T-cell (primary cell): ENCODE results near the gene SETD2. TPM values are rescaled to one million over a fixed set of nuclear protein-coding genes. Genes with fewer than 3 reads are reported as not detected.
A peak's percentile ranks its signal among the peaks of the same experiment; 100 is the strongest.

Experiments
- ATAC-seq, 4 experiments: fragments of 200-7000 bp in 3 of 4; fragments of 150-1000 bp in 1 of 4; cut with Tn5 transposase; replicated peaks in 1 of 4; 1 replicate in 3 of 4; 2 replicates in 1 of 4; pipeline ENCODE4 v1.10.0; 2021; ENCODE audit warnings: moderate library complexity in 3 of 4, mild to moderate bottlenecking in 2 of 4, moderate number of reproducible peaks in 1 of 4
- CTCF ChIA-PET, 2 donors: fragments of 300-600 bp; sonication (Branson Sonifier 250); formaldehyde crosslinking; loops; one replicate each; lab custom pipeline; 2022; ENCODE audit warnings: antibody characterized with exemption in 2 of 2; lab: Charles Lee
- POLR2A ChIA-PET, 2 donors: fragments of 300-600 bp; sonication (Branson Sonifier 250); formaldehyde crosslinking; loops; one replicate each; lab custom pipeline; 2022; ENCODE audit warnings: antibody characterized with exemption in 2 of 2; lab: Charles Lee
- DNase-seq, 35 experiments: peaks; one replicate each; pipeline versions ENCODE4 v3.0.0 to v3.0.0-alpha.2; 2013 to 2023
- H3K27ac ChIP-seq: one replicate; pipeline ENCODE4 v1.5.1; 2013; ENCODE audit warnings: low read length
- H3K27me3 ChIP-seq, 2 experiments: replicated peaks in 1 of 2; 1 replicate in 1 of 2; 2 replicates in 1 of 2; pipeline versions ENCODE4 v1.6.1 to v1.7.0; 2013; ENCODE audit warnings: low read length in 1 of 2, mixed read lengths in 1 of 2; ENCODE audit not compliant: control insufficient read depth in 2 of 2, insufficient read depth in 2 of 2; ENCODE audit errors: extremely low read depth in 1 of 2
- H3K36me3 ChIP-seq, 2 donors: 1 replicate in 1 of 2; 2 replicates in 1 of 2; pipeline versions ENCODE4 v1.6.1 to v1.7.0; 2013; ENCODE audit warnings: low read length in 1 of 2; ENCODE audit not compliant: control insufficient read depth in 2 of 2, insufficient read depth in 1 of 2; ENCODE audit errors: extremely low read depth in 1 of 2
- H3K4me1 ChIP-seq, 2 experiments: 1 replicate in 1 of 2; 2 replicates in 1 of 2; pipeline versions ENCODE4 v1.6.1 to v1.7.0; 2013; ENCODE audit warnings: low read length in 2 of 2, mixed read lengths in 1 of 2; ENCODE audit not compliant: insufficient read depth in 2 of 2, control insufficient read depth in 1 of 2; ENCODE audit errors: extremely low read depth in 1 of 2
- H3K4me3 ChIP-seq, 2 donors: 1 replicate in 1 of 2; 2 replicates in 1 of 2; pipeline versions ENCODE4 v1.5.1 to v1.7.0; 2013; ENCODE audit warnings: mild to moderate bottlenecking in 2 of 2, low read length in 1 of 2, moderate library complexity in 1 of 2; ENCODE audit not compliant: control insufficient read depth in 1 of 2; ENCODE audit errors: extremely low read depth in 1 of 2
- H3K9me3 ChIP-seq: 2 replicates; pipeline ENCODE4 v1.7.0; 2013
- H3K27ac Mint-ChIP-seq, 2 donors: one replicate each; pipeline ENCODE4 v1.8.0; 2020 to 2021; ENCODE audit warnings: mild to moderate bottlenecking in 2 of 2, mixed read lengths in 2 of 2
- H3K27me3 Mint-ChIP-seq, 2 donors: one replicate each; pipeline ENCODE4 v1.8.0; 2021 to 2022; ENCODE audit warnings: mixed read lengths in 2 of 2
- H3K36me3 Mint-ChIP-seq: one replicate; pipeline ENCODE4 v1.8.0; 2021; ENCODE audit warnings: mixed read lengths
- H3K4me1 Mint-ChIP-seq, 3 donors: one replicate each; pipeline ENCODE4 v1.8.0; 2020 to 2022; ENCODE audit warnings: mixed read lengths in 3 of 3, mild to moderate bottlenecking in 1 of 3
- H3K4me3 Mint-ChIP-seq, 3 donors: one replicate each; pipeline ENCODE4 v1.8.0; 2020 to 2022; ENCODE audit warnings: mild to moderate bottlenecking in 3 of 3, mixed read lengths in 3 of 3, moderate library complexity in 3 of 3
- H3K9me3 Mint-ChIP-seq, 3 donors: one replicate each; pipeline ENCODE4 v1.8.0; 2020 to 2022; ENCODE audit warnings: mixed read lengths in 3 of 3
- WGBS: methylation state at CpG from one replicate; pipeline ENCODE4 v1.1.5; 2013; ENCODE audit warnings: missing lambda C conversion rate; ENCODE audit not compliant: insufficient coverage; 5-methylcytosine and 5-hydroxymethylcytosine counted together
- total RNA-seq, 35 experiments: library from RNA in 6 of 35; stranded (reverse) in 6 of 35; fragments of 120-200 nt in 1 of 35; gene quantifications; one replicate each; pipeline versions ENCODE4 v1.2.1 to v1.2.4 and lab custom pipeline; 2013 to 2026

Gene SETD2
- total RNA-seq, 5 donors from 2014 or later (not counting 1 experiment from before 2014, with no cell fraction given) = 58.1 to 84.6 (median 63.9) TPM

DNA sequence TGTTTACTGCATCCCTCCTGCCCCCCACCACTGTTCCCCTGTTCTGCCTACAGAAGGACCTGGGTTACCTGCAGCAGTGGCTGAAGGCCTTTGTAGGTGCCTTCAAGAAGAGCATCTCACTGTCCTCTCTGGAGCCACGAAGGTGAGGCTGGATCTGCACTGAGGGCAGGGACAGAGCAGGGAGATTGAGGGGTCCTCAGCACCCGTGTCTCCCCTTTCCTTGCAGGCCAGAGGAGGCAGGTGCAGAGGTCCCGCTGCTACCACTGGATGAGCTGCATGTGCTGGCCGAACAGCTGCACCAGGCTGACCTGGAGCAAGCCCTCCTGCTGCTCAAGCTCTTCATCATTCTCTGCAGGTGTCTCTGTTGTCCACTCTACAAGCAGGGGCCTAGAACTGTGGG, 175.3 kb downstream of the SETD2 start:
- WGBS = 100% methylated on average over 2 of the region's 4 CpGs
- no peaks in the 10 kb centered on the region for H3K9me3 ChIP-seq
- H3K27me3 ChIP-seq = no peaks in the 10 kb centered on the region
- Mint-ChIP-seq H3K4me3 (peak overlapping the region in 1 of 3 donors; percentile 67), H3K36me3 (peaks cover 19% of the 10 kb centered on the region), H3K9me3 (no peaks in the 10 kb centered on the region), H3K27ac (peak overlapping the region; percentile 78 to 95), H3K27me3 (no peaks in the 10 kb centered on the region), H3K4me1 (peaks cover 67 to 79% (median 68%) of the 10 kb centered on the region in 3 donors)
- peaks cover 0 to 36% of the 10 kb centered on the region in 2 donors for H3K36me3 ChIP-seq
- peaks cover 22 to 84% of the 10 kb centered on the region in 2 experiments for H3K4me1 ChIP-seq
- peak overlapping the region in 1 of 2 donors; percentile 48 for H3K4me3 ChIP-seq
- CTCF ChIA-PET = interaction anchor here in 1 of 2 donors (0.5 kb wide), 1 partner anchor 35 kb away, joined by 3 read pairs; no protein-coding TSS in a partner anchor
- ATAC-seq = no peak
- H3K27ac ChIP-seq = peak overlapping the region; percentile 65
- no peak for DNase-seq
- POLR2A ChIA-PET = no interaction called here

- 1% methylated on average over 12 of the region's 16 CpGs for WGBS
- Histone ChIP-seq H3K36me3 (peaks cover 0 to 36% of the 10 kb centered on the region in 2 donors), H3K27me3 (no peaks in the 10 kb centered on the region), H3K4me3 (peak overlapping the region; percentile 48), H3K27ac (peak overlapping the region; percentile 65), H3K4me1 (peaks cover 22 to 91% of the 10 kb centered on the region in 2 experiments), H3K9me3 (no peaks in the 10 kb centered on the region)
- peak overlapping the region; percentile 91 to 95 for H3K27ac Mint-ChIP-seq
- H3K9me3 Mint-ChIP-seq = no peaks in the 10 kb centered on the region
- ATAC-seq = peak; percentile 97 to 98 (median 98)
- ChIA-PET POLR2A (no interaction called here), CTCF (no interaction called here)
- peak overlapping the region; percentile 66 to 73 (median 67) for H3K4me3 Mint-ChIP-seq
- peaks cover 19% of the 10 kb centered on the region for H3K36me3 Mint-ChIP-seq
- peaks cover 68 to 82% (median 71%) of the 10 kb centered on the region in 3 donors for H3K4me1 Mint-ChIP-seq
- no peaks in the 10 kb centered on the region for H3K27me3 Mint-ChIP-seq
- DNase-seq = peak; percentile 82 to 94 (median 88)
Observed at GRCh38 chr3:46987743-46988401, 176.0 kb downstream of the SETD2 start.

- Histone ChIP-seq H3K36me3 (peaks cover 0 to 33% of the 10 kb centered on the region in 2 donors), H3K27ac (peak overlapping the region; percentile 65), H3K4me3 (peak overlapping the region; percentile 48), H3K4me1 (peaks cover 22 to 96% of the 10 kb centered on the region in 2 experiments), H3K27me3 (no peaks in the 10 kb centered on the region), H3K9me3 (no peaks in the 10 kb centered on the region)
- peak overlapping the region; percentile 91 to 95 for H3K27ac Mint-ChIP-seq
- POLR2A ChIA-PET = no interaction called here
- H3K27me3 Mint-ChIP-seq = no peaks in the 10 kb centered on the region
- peak overlapping the region; percentile 66 to 73 (median 67) for H3K4me3 Mint-ChIP-seq
- no peak for DNase-seq
- H3K4me1 Mint-ChIP-seq = peaks cover 74 to 87% (median 76%) of the 10 kb centered on the region in 3 donors
- peak in 2 of 4 experiments; percentile 7 to 8 for ATAC-seq
- H3K36me3 Mint-ChIP-seq = peaks cover 19% of the 10 kb centered on the region
- 30% methylated on average over 2 of the region's 9 CpGs for whole genome bisulfite sequencing
- CTCF ChIA-PET = no interaction called here
- H3K9me3 Mint-ChIP-seq = no peaks in the 10 kb centered on the region
Observed at GRCh38 chr3:46987319-46987742, 176.6 kb downstream of the SETD2 start.

GRCh38 chr3:46986782-46987310, 177.1 kb downstream of the SETD2 start:
- H3K27me3 ChIP-seq = no peaks in the 10 kb centered on the region
- Mint-ChIP-seq H3K4me3 (peak overlapping the region; percentile 24 to 67 (median 29)), H3K4me1 (peaks cover 75 to 90% (median 78%) of the 10 kb centered on the region in 3 donors), H3K27me3 (no peaks in the 10 kb centered on the region), H3K36me3 (peaks cover 19% of the 10 kb centered on the region), H3K9me3 (no peaks in the 10 kb centered on the region), H3K27ac (peak overlapping the region; percentile 91 to 95)
- WGBS = 89% methylated on average over 2 of the region's 3 CpGs
- peak overlapping the region; percentile 48 for H3K4me3 ChIP-seq
- peak overlapping the region; percentile 65 for H3K27ac ChIP-seq
- no peaks in the 10 kb centered on the region for H3K9me3 ChIP-seq
- H3K4me1 ChIP-seq = peaks cover 22 to 97% of the 10 kb centered on the region in 2 experiments
- H3K36me3 ChIP-seq = peaks cover 0 to 28% of the 10 kb centered on the region in 2 donors
- ChIA-PET POLR2A (no interaction called here), CTCF (no interaction called here)
- DNase-seq (no peak), ATAC-seq (no peak)

DNA sequence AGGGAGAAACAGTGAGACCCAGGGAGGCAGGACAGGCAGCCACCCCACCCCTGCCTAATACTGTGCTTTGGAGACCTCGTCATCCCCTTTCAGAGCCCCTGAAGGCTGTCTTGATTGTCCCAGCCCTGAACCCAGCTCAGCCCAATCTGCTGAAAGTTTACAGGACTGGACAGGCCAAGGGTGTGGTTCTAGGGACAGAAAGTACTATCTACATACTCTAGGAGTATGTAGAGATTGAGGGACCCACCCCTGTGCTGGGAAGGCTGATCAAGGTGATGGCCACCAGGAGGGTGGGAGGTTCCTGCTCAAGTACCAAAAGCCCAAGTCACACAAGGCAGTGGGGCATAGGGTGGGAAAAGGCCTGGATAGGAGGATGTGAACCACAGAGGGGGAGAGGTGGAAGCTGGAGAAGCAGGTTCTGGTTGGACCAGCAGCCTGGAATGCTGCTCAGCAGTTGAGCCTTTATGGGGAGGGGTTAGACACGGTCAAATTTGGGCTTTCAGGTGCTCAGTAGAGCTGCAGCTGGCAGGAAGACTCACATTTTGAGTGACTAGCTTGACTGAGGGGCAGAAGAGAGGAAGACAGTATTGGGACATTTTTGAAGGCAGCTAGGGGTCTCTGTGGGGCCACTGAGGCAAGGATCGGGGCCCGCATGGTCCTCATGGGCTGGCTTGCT, 177.7 kb downstream of the SETD2 start:
- ChIA-PET CTCF (no interaction called here), POLR2A (no interaction called here)
- H3K27ac ChIP-seq = peak overlapping the region; percentile 65
- H3K36me3 Mint-ChIP-seq = peaks cover 19% of the 10 kb centered on the region
- no peak for DNase-seq
- no peak for ATAC-seq
- H3K27ac Mint-ChIP-seq = peak overlapping the region; percentile 91 to 95
- peak overlapping the region; percentile 22 to 67 (median 29) for H3K4me3 Mint-ChIP-seq
- H3K4me3 ChIP-seq = no peak overlapping the region
- 70% methylated on average over 3 of the region's 4 CpGs for WGBS
- no peaks in the 10 kb centered on the region for H3K27me3 ChIP-seq
- peaks cover 27 to 98% of the 10 kb centered on the region in 2 experiments for H3K4me1 ChIP-seq
- H3K4me1 Mint-ChIP-seq = peaks cover 78 to 95% (median 84%) of the 10 kb centered on the region in 3 donors
- H3K9me3 Mint-ChIP-seq = no peaks in the 10 kb centered on the region
- H3K9me3 ChIP-seq = no peaks in the 10 kb centered on the region
- no peaks in the 10 kb centered on the region for H3K27me3 Mint-ChIP-seq
- peaks cover 0 to 22% of the 10 kb centered on the region in 2 donors for H3K36me3 ChIP-seq

GRCh38 chr3:46985588-46985987, 178.3 kb downstream of the SETD2 start:
- POLR2A ChIA-PET = no interaction called here
- H3K36me3 Mint-ChIP-seq = peaks cover 19% of the 10 kb centered on the region
- peaks cover 0 to 16% of the 10 kb centered on the region in 2 donors for H3K36me3 ChIP-seq
- no peak overlapping the region for H3K4me3 ChIP-seq
- H3K4me1 Mint-ChIP-seq = peaks cover 81 to 96% (median 90%) of the 10 kb centered on the region in 3 donors
- H3K4me3 Mint-ChIP-seq = peak overlapping the region in 1 of 3 donors; percentile 67
- 96% methylated on average over 4 of the region's 5 CpGs for WGBS
- peak overlapping the region; percentile 91 to 95 for H3K27ac Mint-ChIP-seq
- H3K27me3 ChIP-seq = no peaks in the 10 kb centered on the region
- no peaks in the 10 kb centered on the region for H3K27me3 Mint-ChIP-seq
- H3K9me3 Mint-ChIP-seq = no peaks in the 10 kb centered on the region
- H3K4me1 ChIP-seq = peaks cover 30 to 99% of the 10 kb centered on the region in 2 experiments
- ATAC-seq = no peak
- DNase-seq = no peak
- CTCF ChIA-PET = no interaction called here
- H3K27ac ChIP-seq = peak overlapping the region; percentile 65
- no peaks in the 10 kb centered on the region for H3K9me3 ChIP-seq
